ENCODE measurements around the gene KCNG4.

KCNG4 gene

GRCh38 chr16:84233748-84234147, 6.1 kb downstream of the KCNG4 start:
- Histone ChIP-seq H3K79me2 (ENCODE audit: insufficient read depth, low read length) (no peaks in the 10 kb centered on the region), H3K36me3 (ENCODE audit: insufficient read depth, low read length) (no peaks in the 10 kb centered on the region), H3F3A (ENCODE audit: low read depth) (no peaks in the 10 kb centered on the region), H3K9me2 (replicated peaks; ENCODE audit: low read depth, low read length) (no peaks in the 10 kb centered on the region), H2AFZ (ENCODE audit: low read length) (no peak overlapping the region), H3K4me1 (ENCODE audit: insufficient read depth, low read length, poor library complexity, severe bottlenecking) (no peaks in the 10 kb centered on the region), H3K27me3 (ENCODE audit: insufficient read depth, low read length, poor library complexity, severe bottlenecking) (no peaks in the 10 kb centered on the region), H3K4me2 (ENCODE audit: low read depth, low read length, poor library complexity, severe bottlenecking) (no peak overlapping the region), H3K9me3 (ENCODE audit: insufficient read depth, low read depth, low read length) (no peaks in the 10 kb centered on the region), H3K4me3 (ENCODE audit: low read length, poor library complexity, severe bottlenecking) (no peak overlapping the region), H3K9ac (ENCODE audit: low read depth, low read length, poor library complexity, severe bottlenecking) (no peak overlapping the region), H4K20me1 (ENCODE audit: insufficient read depth, low read length, poor library complexity, severe bottlenecking) (no peaks in the 10 kb centered on the region)
- no peak for TF ChIP-seq EZH2phosphoT487 (IDR thresholded peaks at IDR 0.05; ENCODE audit: borderline replicate concordance)
- TF ChIP-seq CTCF (conservative IDR thresholded peaks at IDR 0.05; ENCODE audit: low read length) = no peak

DNA sequence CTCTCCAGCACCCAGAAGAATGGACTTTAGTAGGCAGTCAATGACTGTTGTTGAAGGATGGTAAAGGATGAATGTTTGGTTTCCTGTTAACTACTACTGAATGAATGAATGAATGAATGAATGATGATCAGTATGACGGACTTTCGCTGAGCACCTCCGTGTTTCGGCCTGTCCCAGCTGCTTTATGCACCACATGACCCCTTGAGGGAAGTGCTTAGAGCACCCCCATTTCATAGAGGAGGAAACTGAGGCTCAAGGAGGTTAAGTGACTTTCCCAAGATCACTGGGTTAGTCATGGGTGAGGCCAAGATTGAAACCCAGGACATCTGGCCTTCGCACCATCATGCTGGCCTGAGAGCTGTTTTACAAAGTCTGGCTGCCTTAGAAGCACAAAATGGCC, 6.8 kb downstream of the KCNG4 start:
- H3K27me3 ChIP-seq (ENCODE audit: insufficient read depth, low read length, poor library complexity, severe bottlenecking) = no peaks in the 10 kb centered on the region
- H3K9me3 ChIP-seq (ENCODE audit: insufficient read depth, low read depth, low read length) = no peaks in the 10 kb centered on the region
- TF ChIP-seq EZH2phosphoT487 (IDR thresholded peaks at IDR 0.05; ENCODE audit: borderline replicate concordance) = no peak
- no peak for TF ChIP-seq CTCF (conservative IDR thresholded peaks at IDR 0.05; ENCODE audit: low read length)
- H2AFZ ChIP-seq (ENCODE audit: low read length) = no peak overlapping the region
- H4K20me1 ChIP-seq (ENCODE audit: insufficient read depth, low read length, poor library complexity, severe bottlenecking) = no peaks in the 10 kb centered on the region
- no peak overlapping the region for H3K9ac ChIP-seq (ENCODE audit: low read depth, low read length, poor library complexity, severe bottlenecking)
- no peaks in the 10 kb centered on the region for H3F3A ChIP-seq (ENCODE audit: low read depth)
- H3K4me2 ChIP-seq (ENCODE audit: low read depth, low read length, poor library complexity, severe bottlenecking) = no peak overlapping the region
- H3K4me3 ChIP-seq (ENCODE audit: low read length, poor library complexity, severe bottlenecking) = no peak overlapping the region
- H3K36me3 ChIP-seq (ENCODE audit: insufficient read depth, low read length) = no peaks in the 10 kb centered on the region
- H3K9me2 ChIP-seq (replicated peaks; ENCODE audit: low read depth, low read length) = no peaks in the 10 kb centered on the region
- H3K4me1 ChIP-seq (ENCODE audit: insufficient read depth, low read length, poor library complexity, severe bottlenecking) = no peaks in the 10 kb centered on the region
- no peaks in the 10 kb centered on the region for H3K79me2 ChIP-seq (ENCODE audit: insufficient read depth, low read length)

- Histone ChIP-seq H3F3A (ENCODE audit: low read depth) (no peaks in the 10 kb centered on the region), H3K4me1 (ENCODE audit: insufficient read depth, low read length, poor library complexity, severe bottlenecking) (no peaks in the 10 kb centered on the region), H3K36me3 (ENCODE audit: insufficient read depth, low read length) (no peaks in the 10 kb centered on the region), H2AFZ (ENCODE audit: low read length) (no peak overlapping the region), H3K4me2 (ENCODE audit: low read depth, low read length, poor library complexity, severe bottlenecking) (no peak overlapping the region), H3K27me3 (ENCODE audit: insufficient read depth, low read length, poor library complexity, severe bottlenecking) (no peaks in the 10 kb centered on the region), H3K79me2 (ENCODE audit: insufficient read depth, low read length) (no peaks in the 10 kb centered on the region), H4K20me1 (ENCODE audit: insufficient read depth, low read length, poor library complexity, severe bottlenecking) (no peaks in the 10 kb centered on the region), H3K4me3 (ENCODE audit: low read length, poor library complexity, severe bottlenecking) (no peak overlapping the region), H3K9me2 (replicated peaks; ENCODE audit: low read depth, low read length) (no peaks in the 10 kb centered on the region), H3K9ac (ENCODE audit: low read depth, low read length, poor library complexity, severe bottlenecking) (no peak overlapping the region), H3K9me3 (ENCODE audit: insufficient read depth, low read depth, low read length) (no peaks in the 10 kb centered on the region)
- TF ChIP-seq CTCF (conservative IDR thresholded peaks at IDR 0.05; ENCODE audit: low read length) (no peak), EZH2phosphoT487 (IDR thresholded peaks at IDR 0.05; ENCODE audit: borderline replicate concordance) (no peak)
Observed at GRCh38 chr16:84232060-84232459, 7.8 kb downstream of the KCNG4 start.

Data from Loucy (cell line).